CD14-positive monocyte (primary cell): Measurements from ENCODE around the gene TRIM33. TPM values are rescaled to one million over a fixed set of nuclear protein-coding genes. Genes with fewer than 3 reads are reported as not detected.

Experiments used
- DNase-seq, 3 donors: peaks; one replicate each; pipeline ENCODE4 v3.0.0-alpha.2; 2011 to 2022
- H2AFZ ChIP-seq: 2 replicates; pipeline ENCODE4 v1.6.0; 2012; ENCODE audit warnings: mild to moderate bottlenecking, low read depth, low read length, inconsistent platforms; ENCODE audit not compliant: insufficient read depth, poor library complexity, severe bottlenecking
- H3K27ac ChIP-seq, 2 donors: 1 replicate in 1 of 2; 2 replicates in 1 of 2; pipeline ENCODE4 v1.5.1; 2012 to 2013; ENCODE audit warnings: low read length in 2 of 2, control low read depth in 1 of 2, inconsistent platforms in 1 of 2, low read depth in 1 of 2, mild to moderate bottlenecking in 1 of 2
- H3K27me3 ChIP-seq, 2 donors: one replicate each; pipeline versions ENCODE4 v1.6.0 to v1.6.1; 2011 to 2013; ENCODE audit warnings: low read length in 2 of 2; ENCODE audit not compliant: control insufficient read depth in 2 of 2, insufficient read depth in 2 of 2
- H3K36me3 ChIP-seq, 2 donors: replicated peaks in 1 of 2; 1 replicate in 1 of 2; 2 replicates in 1 of 2; pipeline versions ENCODE4 v1.5.1 to v1.6.1; 2012 to 2013; ENCODE audit warnings: low read length in 2 of 2, control low read depth in 1 of 2, inconsistent platforms in 1 of 2, mild to moderate bottlenecking in 1 of 2; ENCODE audit not compliant: insufficient read depth in 2 of 2, control insufficient read depth in 1 of 2
- H3K4me1 ChIP-seq, 2 donors: 1 replicate in 1 of 2; 2 replicates in 1 of 2; pipeline versions ENCODE4 v1.5.1 to v1.6.1; 2012 to 2013; ENCODE audit warnings: low read length in 2 of 2, control low read depth in 1 of 2, inconsistent platforms in 1 of 2, mild to moderate bottlenecking in 1 of 2, moderate library complexity in 1 of 2; ENCODE audit not compliant: insufficient read depth in 2 of 2, control insufficient read depth in 1 of 2
- H3K4me2 ChIP-seq: replicated peaks from 2 replicates; pipeline ENCODE3; 2012; ENCODE audit warnings: low read length, moderate library complexity, mild to moderate bottlenecking; ENCODE audit not compliant: poor library complexity, severe bottlenecking; ENCODE audit errors: extremely low read depth
- H3K4me3 ChIP-seq, 3 experiments: fragments of 200-600 bp in 1 of 3; sonication (generic) in 1 of 3; replicated peaks in 1 of 3; 1 replicate in 2 of 3; 2 replicates in 1 of 3; pipeline ENCODE4 v1.5.1; 2011 to 2013; ENCODE audit warnings: low read length in 3 of 3, mild to moderate bottlenecking in 3 of 3, control low read depth in 2 of 3, low read depth in 2 of 3, inconsistent platforms in 1 of 3, moderate library complexity in 1 of 3
- H3K79me2 ChIP-seq: 2 replicates; pipeline ENCODE4 v1.6.0; 2012; ENCODE audit warnings: mild to moderate bottlenecking, control low read depth, inconsistent platforms, low read length, moderate library complexity; ENCODE audit not compliant: insufficient read depth
- H3K9ac ChIP-seq: 2 replicates; pipeline ENCODE4 v1.6.0; 2017; ENCODE audit warnings: low read length, mild to moderate bottlenecking; ENCODE audit not compliant: insufficient read depth, poor library complexity, severe bottlenecking
- H3K9me3 ChIP-seq, 2 donors: replicated peaks in 1 of 2; 1 replicate in 1 of 2; 2 replicates in 1 of 2; pipeline versions ENCODE4 v1.5.1 to v1.6.1; 2012 to 2013; ENCODE audit warnings: low read length in 2 of 2, control low read depth in 1 of 2; ENCODE audit not compliant: control insufficient read depth in 1 of 2, insufficient read depth in 1 of 2
- H4K20me1 ChIP-seq: 2 replicates; pipeline ENCODE4 v1.6.0; 2012; ENCODE audit warnings: mild to moderate bottlenecking, low read length, control low read depth, moderate library complexity; ENCODE audit not compliant: insufficient read depth
- H3K27ac Mint-ChIP-seq, 7 donors: one replicate each; pipeline ENCODE4 v1.8.0; 2020; ENCODE audit warnings: mild to moderate bottlenecking in 7 of 7, mixed read lengths in 7 of 7, moderate library complexity in 6 of 7, inconsistent platforms in 2 of 7
- H3K27me3 Mint-ChIP-seq, 3 donors: one replicate each; pipeline ENCODE4 v1.8.0; 2021 to 2022; ENCODE audit warnings: low read depth in 3 of 3, mild to moderate bottlenecking in 3 of 3, mixed read lengths in 3 of 3, moderate library complexity in 3 of 3, inconsistent platforms in 1 of 3
- H3K36me3 Mint-ChIP-seq, 2 donors: one replicate each; pipeline ENCODE4 v1.8.0; 2020; ENCODE audit warnings: mixed read lengths in 2 of 2, inconsistent platforms in 1 of 2, mild to moderate bottlenecking in 1 of 2
- H3K4me1 Mint-ChIP-seq: one replicate; pipeline ENCODE4 v1.8.0; 2020; ENCODE audit warnings: mild to moderate bottlenecking, mixed read lengths
- H3K4me3 Mint-ChIP-seq, 2 donors: one replicate each; pipeline ENCODE4 v1.8.0; 2020; ENCODE audit warnings: mild to moderate bottlenecking in 2 of 2, mixed read lengths in 2 of 2, moderate library complexity in 1 of 2
- H3K9me3 Mint-ChIP-seq, 7 donors: one replicate each; pipeline ENCODE4 v1.8.0; 2020 to 2022; ENCODE audit warnings: mixed read lengths in 7 of 7, mild to moderate bottlenecking in 6 of 7, moderate library complexity in 6 of 7, inconsistent platforms in 2 of 7
- WGBS: methylation state at CpG from one replicate; pipeline ENCODE4 v1.1.5; 2013; ENCODE audit warnings: missing lambda C conversion rate; ENCODE audit not compliant: insufficient coverage; 5-methylcytosine and 5-hydroxymethylcytosine counted together
- intact Hi-C, 2 donors: fragments of 100-400 bp; cut with micrococcal nuclease; formaldehyde crosslinking; loops; one replicate each; pipeline versions ENCODE4 v1.15.0 to v1.15.1; 2023
- polyA plus RNA-seq, 3 donors: library from polyadenylated mRNA; depleted of rRNA in 1 of 3; unstranded in 2 of 3; stranded (reverse) in 1 of 3; fragments of 300-500 nt in 2 of 3; fragments of >200 nt in 1 of 3; fragmentation: Illumina TruSeq in 2 of 3; gene quantifications; 1 replicate in 2 of 3; 2 replicates in 1 of 3; pipeline ENCODE4 v1.2.3, GENCODE V29; 2012 to 2021
- TF ChIP-seq, protein P1 (sequence below): fragments of 200-600 bp; IDR thresholded peaks from one replicate; pipeline ENCODE4 v1.8.0; 2022; ENCODE audit warnings: antibody characterized with exemption, mild to moderate bottlenecking

Gene TRIM33
- polyA plus RNA-seq, 3 donors, result 11.8 to 16.5 (median 13.7) TPM

DNA sequence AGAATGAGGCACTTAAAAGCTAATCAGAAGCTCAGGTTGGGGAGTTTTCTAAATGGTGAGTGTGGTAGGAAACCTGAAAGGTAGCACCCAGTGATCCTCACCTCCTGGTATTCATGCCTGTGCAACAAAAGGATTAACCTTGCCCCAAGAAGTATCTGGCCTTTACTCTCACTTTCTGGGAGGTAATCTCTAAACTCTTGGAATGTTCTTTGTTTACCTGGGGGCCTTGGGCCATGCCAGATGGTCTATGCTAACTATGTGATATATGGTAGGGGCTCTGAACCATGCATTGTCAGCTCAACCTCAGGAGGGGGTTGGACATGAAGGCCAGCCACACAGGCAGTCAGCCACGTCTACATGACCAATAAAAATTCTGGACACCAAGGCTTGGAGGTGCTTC lies 24.4 kb upstream of the TRIM33 start:
- Histone ChIP-seq H3K4me3 (no peak overlapping the region), H3K27me3 (no peaks in the 10 kb centered on the region), H3K9ac (no peak overlapping the region), H4K20me1 (no peaks in the 10 kb centered on the region), H3K36me3 (no peaks in the 10 kb centered on the region), H3K9me3 (no peaks in the 10 kb centered on the region), H3K4me2 (no peak overlapping the region), H3K79me2 (no peaks in the 10 kb centered on the region), H3K27ac (no peak overlapping the region), H2AFZ (no peak overlapping the region), H3K4me1 (no peaks in the 10 kb centered on the region)
- WGBS, result no CpG with 5 or more reads among the region's 1 CpG
- peaks cover 0 to 2% (median under 1%) of the 10 kb centered on the region in 3 donors for H3K27me3 Mint-ChIP-seq
- intact Hi-C loops, result no loop called here
- H3K4me3 Mint-ChIP-seq, result no peak overlapping the region
- H3K36me3 Mint-ChIP-seq, result no peaks in the 10 kb centered on the region
- H3K27ac Mint-ChIP-seq, result no peak overlapping the region
- TF ChIP-seq, protein P1, sequence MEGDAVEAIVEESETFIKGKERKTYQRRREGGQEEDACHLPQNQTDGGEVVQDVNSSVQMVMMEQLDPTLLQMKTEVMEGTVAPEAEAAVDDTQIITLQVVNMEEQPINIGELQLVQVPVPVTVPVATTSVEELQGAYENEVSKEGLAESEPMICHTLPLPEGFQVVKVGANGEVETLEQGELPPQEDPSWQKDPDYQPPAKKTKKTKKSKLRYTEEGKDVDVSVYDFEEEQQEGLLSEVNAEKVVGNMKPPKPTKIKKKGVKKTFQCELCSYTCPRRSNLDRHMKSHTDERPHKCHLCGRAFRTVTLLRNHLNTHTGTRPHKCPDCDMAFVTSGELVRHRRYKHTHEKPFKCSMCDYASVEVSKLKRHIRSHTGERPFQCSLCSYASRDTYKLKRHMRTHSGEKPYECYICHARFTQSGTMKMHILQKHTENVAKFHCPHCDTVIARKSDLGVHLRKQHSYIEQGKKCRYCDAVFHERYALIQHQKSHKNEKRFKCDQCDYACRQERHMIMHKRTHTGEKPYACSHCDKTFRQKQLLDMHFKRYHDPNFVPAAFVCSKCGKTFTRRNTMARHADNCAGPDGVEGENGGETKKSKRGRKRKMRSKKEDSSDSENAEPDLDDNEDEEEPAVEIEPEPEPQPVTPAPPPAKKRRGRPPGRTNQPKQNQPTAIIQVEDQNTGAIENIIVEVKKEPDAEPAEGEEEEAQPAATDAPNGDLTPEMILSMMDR, result no peak
- DNase-seq, result no peak
- H3K9me3 Mint-ChIP-seq, result peaks cover 0 to 3% (median 0%) of the 10 kb centered on the region in 7 donors
- no peaks in the 10 kb centered on the region for H3K4me1 Mint-ChIP-seq

DNA sequence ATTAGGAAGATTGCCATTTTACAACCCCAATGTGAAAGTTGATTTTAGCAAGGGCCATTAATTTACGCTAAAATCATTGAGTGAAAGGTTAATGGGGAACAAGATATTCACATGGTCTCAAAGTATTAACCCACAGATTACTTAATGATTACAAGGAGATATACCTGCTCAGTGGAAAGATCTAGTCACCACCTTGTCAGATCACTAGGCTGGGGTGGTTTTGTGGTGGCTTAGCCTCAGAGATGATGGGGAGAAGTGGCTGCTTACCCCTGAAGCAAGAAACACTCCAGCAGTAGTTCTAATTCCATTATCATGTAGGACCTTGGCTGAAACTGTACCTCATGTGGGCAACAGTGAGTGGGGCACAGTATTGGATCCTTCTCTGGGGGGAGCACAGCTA lies 20.1 kb upstream of the TRIM33 start:
- Histone ChIP-seq H3K9ac (no peak overlapping the region), H2AFZ (no peak overlapping the region), H3K27ac (no peak overlapping the region), H3K27me3 (no peaks in the 10 kb centered on the region), H4K20me1 (no peaks in the 10 kb centered on the region), H3K4me1 (no peaks in the 10 kb centered on the region), H3K79me2 (no peaks in the 10 kb centered on the region), H3K36me3 (no peaks in the 10 kb centered on the region), H3K4me2 (no peak overlapping the region), H3K9me3 (no peaks in the 10 kb centered on the region), H3K4me3 (no peak overlapping the region)
- no peak overlapping the region for H3K4me3 Mint-ChIP-seq
- no peak overlapping the region for H3K27ac Mint-ChIP-seq
- no peaks in the 10 kb centered on the region for H3K36me3 Mint-ChIP-seq
- intact Hi-C loops, result no loop called here
- peaks cover 0 to 3% (median 0%) of the 10 kb centered on the region in 7 donors for H3K9me3 Mint-ChIP-seq
- TF ChIP-seq, protein P1, result no peak
- H3K4me1 Mint-ChIP-seq, result no peaks in the 10 kb centered on the region
- no peak for DNase-seq
- WGBS, result no CpG with 5 or more reads among the region's 1 CpG
- peaks cover 0 to 2% (median 0%) of the 10 kb centered on the region in 3 donors for H3K27me3 Mint-ChIP-seq
